ENCODE data around the gene JMY.

DNA sequence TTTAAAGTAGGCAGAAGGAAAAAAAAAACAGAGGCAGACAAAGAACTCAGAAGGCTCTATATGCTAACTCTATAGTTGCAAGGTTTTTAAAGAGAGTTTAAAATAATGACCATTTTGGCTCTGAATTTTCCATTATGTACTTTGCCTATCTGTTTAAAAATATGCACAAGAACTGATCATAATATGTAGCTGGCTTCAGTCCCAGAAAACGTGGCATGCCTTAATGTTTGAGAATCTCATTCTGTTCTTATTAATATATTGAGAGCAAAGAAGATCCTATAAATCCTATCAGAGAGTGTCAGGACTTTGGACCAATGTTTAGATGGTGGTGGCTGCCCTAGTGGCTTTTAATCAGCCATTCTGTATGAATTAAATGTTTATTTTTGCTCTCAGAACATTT, 121.5 kb downstream of the JMY start:
- TF ChIP-seq ZNF384 (IDR thresholded peaks at IDR 0.05) (no peak), SP1 (IDR thresholded peaks at IDR 0.05) (no peak), HDGF (IDR thresholded peaks at IDR 0.05; ENCODE audit: borderline replicate concordance) (no peak)
